ENCODE measurements around the gene TCF7L1. TPM values are rescaled to one million over a fixed set of nuclear protein-coding genes. Genes with fewer than 3 reads are reported as not detected.

TCF7L1 gene
- total and polyA plus RNA-seq, 2 of the 13 experiments (the other 11 are each of a cell fraction or from before 2014, with no cell fraction given): 0.04 to 0.15 TPM

DNA sequence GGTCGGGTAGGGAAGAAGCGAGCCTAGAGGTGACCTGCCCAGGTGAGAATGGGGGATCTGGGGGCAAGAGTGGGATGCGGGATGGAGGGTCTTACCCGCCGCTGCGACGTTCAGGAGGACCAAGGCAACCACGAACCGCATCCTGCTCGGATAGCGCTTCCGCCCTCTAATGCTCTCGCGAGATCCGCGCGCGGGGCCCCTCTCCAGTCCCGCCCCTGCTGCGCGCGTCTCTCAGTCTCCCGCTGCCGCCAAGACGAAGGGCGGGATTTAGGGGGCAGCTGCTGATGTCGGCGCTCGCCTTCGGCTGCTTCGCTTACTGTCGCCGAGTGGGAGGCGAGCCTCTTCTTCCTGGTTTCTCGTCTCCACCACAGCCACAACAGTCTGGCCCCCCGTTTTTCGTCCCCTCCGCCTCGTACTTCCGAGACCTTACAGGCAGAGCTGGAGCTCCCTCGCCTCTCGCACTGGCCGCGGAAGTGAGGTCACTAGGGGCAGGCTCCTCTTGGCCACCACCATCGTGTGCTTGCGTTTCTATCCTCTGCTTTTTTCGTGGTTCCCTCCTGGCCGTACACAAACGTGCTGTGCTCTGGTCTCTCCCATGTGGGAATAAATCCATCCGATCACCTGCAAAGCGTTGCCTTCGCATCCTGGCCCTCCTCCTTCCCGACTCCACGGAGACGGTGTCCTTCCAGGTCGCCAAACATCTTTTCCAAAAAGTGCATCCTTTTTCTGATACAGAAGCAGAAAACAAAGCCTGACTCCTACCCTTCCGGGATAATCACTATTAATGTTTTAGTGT lies 194.8 kb downstream of the TCF7L1 start, which contains the start of gene TGOLN2 (continued):
- TF ChIP-seq, protein P1, sequence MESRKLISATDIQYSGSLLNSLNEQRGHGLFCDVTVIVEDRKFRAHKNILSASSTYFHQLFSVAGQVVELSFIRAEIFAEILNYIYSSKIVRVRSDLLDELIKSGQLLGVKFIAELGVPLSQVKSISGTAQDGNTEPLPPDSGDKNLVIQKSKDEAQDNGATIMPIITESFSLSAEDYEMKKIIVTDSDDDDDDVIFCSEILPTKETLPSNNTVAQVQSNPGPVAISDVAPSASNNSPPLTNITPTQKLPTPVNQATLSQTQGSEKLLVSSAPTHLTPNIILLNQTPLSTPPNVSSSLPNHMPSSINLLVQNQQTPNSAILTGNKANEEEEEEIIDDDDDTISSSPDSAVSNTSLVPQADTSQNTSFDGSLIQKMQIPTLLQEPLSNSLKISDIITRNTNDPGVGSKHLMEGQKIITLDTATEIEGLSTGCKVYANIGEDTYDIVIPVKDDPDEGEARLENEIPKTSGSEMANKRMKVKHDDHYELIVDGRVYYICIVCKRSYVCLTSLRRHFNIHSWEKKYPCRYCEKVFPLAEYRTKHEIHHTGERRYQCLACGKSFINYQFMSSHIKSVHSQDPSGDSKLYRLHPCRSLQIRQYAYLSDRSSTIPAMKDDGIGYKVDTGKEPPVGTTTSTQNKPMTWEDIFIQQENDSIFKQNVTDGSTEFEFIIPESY (CRISPR knock-in tag; IDR thresholded peaks at IDR 0.05): peak; percentile 38
- TF ChIP-seq NCOA2 (CRISPR knock-in tag; IDR thresholded peaks at IDR 0.05) (peak; percentile 43; the same call in 1 of the 2 replicates), MTF2 (CRISPR knock-in tag; IDR thresholded peaks at IDR 0.05; ENCODE audit: borderline replicate concordance) (0 out of 2 replicates have a peak, but pooled peaks have one; percentile 53), CC2D1A (CRISPR knock-in tag; IDR thresholded peaks at IDR 0.05) (no peak), SIN3B (IDR thresholded peaks at IDR 0.05; ENCODE audit: low read length) (peak; percentile 35; the same call in 1 of the 2 replicates), ZNF619 (CRISPR knock-in tag; IDR thresholded peaks at IDR 0.05) (peak; percentile 99), HOXA7 (CRISPR knock-in tag; IDR thresholded peaks at IDR 0.05) (no peak), TRIM24 (CRISPR knock-in tag; IDR thresholded peaks at IDR 0.05) (no peak), XRCC5 (optimal IDR thresholded peaks at IDR 0.05; ENCODE audit: low read length) (peak; percentile 76), ZNF101 (CRISPR knock-in tag; IDR thresholded peaks at IDR 0.05; ENCODE audit: borderline replicate concordance, low read depth) (no peak), ARID2 (CRISPR knock-in tag; IDR thresholded peaks at IDR 0.05; ENCODE audit: borderline replicate concordance) (peak; percentile 87; the same call in 1 of the 2 replicates), ZNF652 (CRISPR knock-in tag; IDR thresholded peaks at IDR 0.05; ENCODE audit: borderline replicate concordance, low read depth) (no peak)
- TF ChIP-seq, protein P2, sequence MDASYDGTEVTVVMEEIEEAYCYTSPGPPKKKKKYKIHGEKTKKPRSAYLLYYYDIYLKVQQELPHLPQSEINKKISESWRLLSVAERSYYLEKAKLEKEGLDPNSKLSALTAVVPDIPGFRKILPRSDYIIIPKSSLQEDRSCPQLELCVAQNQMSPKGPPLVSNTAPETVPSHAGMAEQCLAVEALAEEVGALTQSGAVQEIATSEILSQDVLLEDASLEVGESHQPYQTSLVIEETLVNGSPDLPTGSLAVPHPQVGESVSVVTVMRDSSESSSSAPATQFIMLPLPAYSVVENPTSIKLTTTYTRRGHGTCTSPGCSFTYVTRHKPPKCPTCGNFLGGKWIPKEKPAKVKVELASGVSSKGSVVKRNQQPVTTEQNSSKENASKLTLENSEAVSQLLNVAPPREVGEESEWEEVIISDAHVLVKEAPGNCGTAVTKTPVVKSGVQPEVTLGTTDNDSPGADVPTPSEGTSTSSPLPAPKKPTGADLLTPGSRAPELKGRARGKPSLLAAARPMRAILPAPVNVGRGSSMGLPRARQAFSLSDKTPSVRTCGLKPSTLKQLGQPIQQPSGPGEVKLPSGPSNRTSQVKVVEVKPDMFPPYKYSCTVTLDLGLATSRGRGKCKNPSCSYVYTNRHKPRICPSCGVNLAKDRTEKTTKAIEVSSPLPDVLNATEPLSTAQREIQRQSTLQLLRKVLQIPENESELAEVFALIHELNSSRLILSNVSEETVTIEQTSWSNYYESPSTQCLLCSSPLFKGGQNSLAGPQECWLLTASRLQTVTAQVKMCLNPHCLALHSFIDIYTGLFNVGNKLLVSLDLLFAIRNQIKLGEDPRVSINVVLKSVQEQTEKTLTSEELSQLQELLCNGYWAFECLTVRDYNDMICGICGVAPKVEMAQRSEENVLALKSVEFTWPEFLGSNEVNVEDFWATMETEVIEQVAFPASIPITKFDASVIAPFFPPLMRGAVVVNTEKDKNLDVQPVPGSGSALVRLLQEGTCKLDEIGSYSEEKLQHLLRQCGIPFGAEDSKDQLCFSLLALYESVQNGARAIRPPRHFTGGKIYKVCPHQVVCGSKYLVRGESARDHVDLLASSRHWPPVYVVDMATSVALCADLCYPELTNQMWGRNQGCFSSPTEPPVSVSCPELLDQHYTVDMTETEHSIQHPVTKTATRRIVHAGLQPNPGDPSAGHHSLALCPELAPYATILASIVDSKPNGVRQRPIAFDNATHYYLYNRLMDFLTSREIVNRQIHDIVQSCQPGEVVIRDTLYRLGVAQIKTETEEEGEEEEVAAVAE (CRISPR knock-in tag; IDR thresholded peaks at IDR 0.05; ENCODE audit: borderline replicate concordance): peak; percentile 90
- TF ChIP-seq, protein P3, sequence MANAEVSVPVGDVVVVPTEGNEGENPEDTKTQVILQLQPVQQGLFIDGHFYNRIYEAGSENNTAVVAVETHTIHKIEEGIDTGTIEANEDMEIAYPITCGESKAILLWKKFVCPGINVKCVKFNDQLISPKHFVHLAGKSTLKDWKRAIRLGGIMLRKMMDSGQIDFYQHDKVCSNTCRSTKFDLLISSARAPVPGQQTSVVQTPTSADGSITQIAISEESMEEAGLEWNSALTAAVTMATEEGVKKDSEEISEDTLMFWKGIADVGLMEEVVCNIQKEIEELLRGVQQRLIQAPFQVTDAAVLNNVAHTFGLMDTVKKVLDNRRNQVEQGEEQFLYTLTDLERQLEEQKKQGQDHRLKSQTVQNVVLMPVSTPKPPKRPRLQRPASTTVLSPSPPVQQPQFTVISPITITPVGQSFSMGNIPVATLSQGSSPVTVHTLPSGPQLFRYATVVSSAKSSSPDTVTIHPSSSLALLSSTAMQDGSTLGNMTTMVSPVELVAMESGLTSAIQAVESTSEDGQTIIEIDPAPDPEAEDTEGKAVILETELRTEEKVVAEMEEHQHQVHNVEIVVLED (CRISPR knock-in tag; IDR thresholded peaks at IDR 0.05; ENCODE audit: borderline replicate concordance): peak; percentile 87
- TF ChIP-seq, protein P4, sequence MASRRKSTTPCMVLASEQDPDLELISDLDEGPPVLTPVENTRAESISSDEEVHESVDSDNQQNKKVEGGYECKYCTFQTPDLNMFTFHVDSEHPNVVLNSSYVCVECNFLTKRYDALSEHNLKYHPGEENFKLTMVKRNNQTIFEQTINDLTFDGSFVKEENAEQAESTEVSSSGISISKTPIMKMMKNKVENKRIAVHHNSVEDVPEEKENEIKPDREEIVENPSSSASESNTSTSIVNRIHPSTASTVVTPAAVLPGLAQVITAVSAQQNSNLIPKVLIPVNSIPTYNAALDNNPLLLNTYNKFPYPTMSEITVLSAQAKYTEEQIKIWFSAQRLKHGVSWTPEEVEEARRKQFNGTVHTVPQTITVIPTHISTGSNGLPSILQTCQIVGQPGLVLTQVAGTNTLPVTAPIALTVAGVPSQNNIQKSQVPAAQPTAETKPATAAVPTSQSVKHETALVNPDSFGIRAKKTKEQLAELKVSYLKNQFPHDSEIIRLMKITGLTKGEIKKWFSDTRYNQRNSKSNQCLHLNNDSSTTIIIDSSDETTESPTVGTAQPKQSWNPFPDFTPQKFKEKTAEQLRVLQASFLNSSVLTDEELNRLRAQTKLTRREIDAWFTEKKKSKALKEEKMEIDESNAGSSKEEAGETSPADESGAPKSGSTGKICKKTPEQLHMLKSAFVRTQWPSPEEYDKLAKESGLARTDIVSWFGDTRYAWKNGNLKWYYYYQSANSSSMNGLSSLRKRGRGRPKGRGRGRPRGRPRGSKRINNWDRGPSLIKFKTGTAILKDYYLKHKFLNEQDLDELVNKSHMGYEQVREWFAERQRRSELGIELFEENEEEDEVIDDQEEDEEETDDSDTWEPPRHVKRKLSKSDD (CRISPR knock-in tag; IDR thresholded peaks at IDR 0.05; ENCODE audit: low read depth): peak; percentile 90
- TF ChIP-seq, protein P5, sequence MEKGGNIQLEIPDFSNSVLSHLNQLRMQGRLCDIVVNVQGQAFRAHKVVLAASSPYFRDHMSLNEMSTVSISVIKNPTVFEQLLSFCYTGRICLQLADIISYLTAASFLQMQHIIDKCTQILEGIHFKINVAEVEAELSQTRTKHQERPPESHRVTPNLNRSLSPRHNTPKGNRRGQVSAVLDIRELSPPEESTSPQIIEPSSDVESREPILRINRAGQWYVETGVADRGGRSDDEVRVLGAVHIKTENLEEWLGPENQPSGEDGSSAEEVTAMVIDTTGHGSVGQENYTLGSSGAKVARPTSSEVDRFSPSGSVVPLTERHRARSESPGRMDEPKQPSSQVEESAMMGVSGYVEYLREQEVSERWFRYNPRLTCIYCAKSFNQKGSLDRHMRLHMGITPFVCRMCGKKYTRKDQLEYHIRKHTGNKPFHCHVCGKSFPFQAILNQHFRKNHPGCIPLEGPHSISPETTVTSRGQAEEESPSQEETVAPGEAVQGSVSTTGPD (CRISPR knock-in tag; IDR thresholded peaks at IDR 0.05): 0 out of 2 replicates have a peak, but pooled peaks have one; percentile 42

Measured in HepG2 (cell line).